Colonic mucosa (tissue), 4 donors: Measurements from ENCODE around the gene CCDC148. TPM values are rescaled to one million over a fixed set of nuclear protein-coding genes. Genes with fewer than 3 reads are reported as not detected.
"Not testable (repeated sequence)": the region's sequence is repeated elsewhere in the genome, so short reads cannot be mapped to it uniquely, and the experiment has no call there.

Experiments
- DNase-seq: peaks from one replicate; pipeline ENCODE4 v3.0.0-alpha.2; 2020
- H3K27ac ChIP-seq: fragments of 200-600 bp; one replicate; pipeline ENCODE4 v1.8.0; 2021
- H3K27me3 ChIP-seq: fragments of 200-600 bp; one replicate; pipeline ENCODE4 v1.8.0; 2021
- H3K36me3 ChIP-seq: fragments of 200-600 bp; one replicate; pipeline ENCODE4 v1.8.0; 2021
- H3K4me1 ChIP-seq: fragments of 200-600 bp; one replicate; pipeline ENCODE4 v1.8.0; 2021; ENCODE audit warnings: mild to moderate bottlenecking
- H3K4me3 ChIP-seq: fragments of 200-600 bp; one replicate; pipeline ENCODE4 v1.8.0; 2021
- H3K9ac ChIP-seq, 2 donors: one replicate each; pipeline ENCODE4 v1.7.0; 2013; ENCODE audit warnings: control low read depth in 2 of 2, low read depth in 2 of 2, low read length in 2 of 2
- H3K9me3 ChIP-seq: fragments of 200-600 bp; one replicate; pipeline ENCODE4 v1.8.0; 2021
- CTCF ChIP-seq: fragments of 200-600 bp; IDR thresholded peaks from one replicate; pipeline ENCODE4 v1.8.0; 2022; ENCODE audit warnings: antibody characterized with exemption, mild to moderate bottlenecking
- intact Hi-C: fragments of 100-400 bp; cut with DNase I; formaldehyde crosslinking; loops from one replicate; pipeline ENCODE4 v1.14.1; 2022
- total RNA-seq, 2 donors: library from RNA; stranded (reverse); fragmentation: NEBNext Ultra II Directional in 1 of 2; extraction: Animal tissue kit (Norgen Biotek cat#: 25700) in 1 of 2; gene quantifications; one replicate each; pipeline ENCODE4 v1.2.1, GENCODE V29; 2021
- donor health status: healthy.
- donor health status: DM: no; HTN: no; CAD: no.
- donor health status: DM: no; HTN: no; CAD: no.

CCDC148 gene
- total RNA-seq, 2 donors from 2014 or later = 0.13 to 0.49 TPM

- TF ChIP-seq CTCF = no peak
- Histone ChIP-seq H3K9me3 (no peaks in the 10 kb centered on the region), H3K27ac (no peak overlapping the region), H3K4me1 (no peaks in the 10 kb centered on the region), H3K9ac (no peak overlapping the region), H3K36me3 (no peaks in the 10 kb centered on the region), H3K27me3 (no peaks in the 10 kb centered on the region), H3K4me3 (no peak overlapping the region)
- DNase-seq = no peak
- intact Hi-C loops = no loop called here
Measured at GRCh38 chr2:158346032-158346431, 110.5 kb downstream of the CCDC148 start.

GRCh38 chr2:158339513-158339912 is 117.0 kb downstream of the CCDC148 start:
- Histone ChIP-seq H3K36me3 (no peaks in the 10 kb centered on the region), H3K27me3 (no peaks in the 10 kb centered on the region), H3K4me3 (no peak overlapping the region), H3K4me1 (no peaks in the 10 kb centered on the region), H3K9ac (no peak overlapping the region), H3K9me3 (no peaks in the 10 kb centered on the region), H3K27ac (no peak overlapping the region)
- no peak for DNase-seq
- intact Hi-C loops = no loop called here
- no peak for TF ChIP-seq CTCF

GRCh38 chr2:158337018-158337417 is 119.5 kb downstream of the CCDC148 start:
- DNase-seq = no peak
- intact Hi-C loops = no loop called here
- no peak overlapping the region for H3K9ac ChIP-seq
- no peak for TF ChIP-seq CTCF
- H3K27ac ChIP-seq = no peak overlapping the region
- no peaks in the 10 kb centered on the region for H3K36me3 ChIP-seq
- no peaks in the 10 kb centered on the region for H3K27me3 ChIP-seq
- no peak overlapping the region for H3K4me3 ChIP-seq
- H3K9me3 ChIP-seq = no peaks in the 10 kb centered on the region
- no peaks in the 10 kb centered on the region for H3K4me1 ChIP-seq

GRCh38 chr2:158331799-158332198 is 124.8 kb downstream of the CCDC148 start:
- H3K9me3 ChIP-seq, H3K36me3 ChIP-seq, H3K27ac ChIP-seq, DNase-seq, H3K27me3 ChIP-seq, H3K4me3 ChIP-seq, H3K9ac ChIP-seq, H3K4me1 ChIP-seq, intact Hi-C loops: not testable (repeated sequence)

GRCh38 chr2:158325782-158326340 is 130.7 kb downstream of the CCDC148 start:
- DNase-seq = no peak
- H3K9me3 ChIP-seq = no peaks in the 10 kb centered on the region
- no peaks in the 10 kb centered on the region for H3K27me3 ChIP-seq
- no peaks in the 10 kb centered on the region for H3K36me3 ChIP-seq
- no peak overlapping the region for H3K27ac ChIP-seq
- H3K9ac ChIP-seq = no peak overlapping the region
- no peak for TF ChIP-seq CTCF
- H3K4me3 ChIP-seq = no peak overlapping the region
- intact Hi-C loops = no loop called here
- no peaks in the 10 kb centered on the region for H3K4me1 ChIP-seq

GRCh38 chr2:158325031-158325781 is 131.3 kb downstream of the CCDC148 start:
- H3K4me1 ChIP-seq = no peaks in the 10 kb centered on the region
- intact Hi-C loops = no loop called here
- no peak overlapping the region for H3K27ac ChIP-seq
- H3K9me3 ChIP-seq = no peaks in the 10 kb centered on the region
- no peak for DNase-seq
- H3K27me3 ChIP-seq = no peaks in the 10 kb centered on the region
- no peak for TF ChIP-seq CTCF
- no peaks in the 10 kb centered on the region for H3K36me3 ChIP-seq
- H3K9ac ChIP-seq = no peak overlapping the region
- H3K4me3 ChIP-seq = no peak overlapping the region
